GM21515 (cell line): ENCODE results near the gene MTCH1.

Source experiments
- ATAC-seq: cut with Tn5 transposase; IDR thresholded peaks from one replicate; pipeline ENCODE4 v1.9.1; 2021; ENCODE audit not compliant: unreplicated experiment

MTCH1 gene, protein sequence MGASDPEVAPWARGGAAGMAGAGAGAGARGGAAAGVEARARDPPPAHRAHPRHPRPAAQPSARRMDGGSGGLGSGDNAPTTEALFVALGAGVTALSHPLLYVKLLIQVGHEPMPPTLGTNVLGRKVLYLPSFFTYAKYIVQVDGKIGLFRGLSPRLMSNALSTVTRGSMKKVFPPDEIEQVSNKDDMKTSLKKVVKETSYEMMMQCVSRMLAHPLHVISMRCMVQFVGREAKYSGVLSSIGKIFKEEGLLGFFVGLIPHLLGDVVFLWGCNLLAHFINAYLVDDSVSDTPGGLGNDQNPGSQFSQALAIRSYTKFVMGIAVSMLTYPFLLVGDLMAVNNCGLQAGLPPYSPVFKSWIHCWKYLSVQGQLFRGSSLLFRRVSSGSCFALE

DNA sequence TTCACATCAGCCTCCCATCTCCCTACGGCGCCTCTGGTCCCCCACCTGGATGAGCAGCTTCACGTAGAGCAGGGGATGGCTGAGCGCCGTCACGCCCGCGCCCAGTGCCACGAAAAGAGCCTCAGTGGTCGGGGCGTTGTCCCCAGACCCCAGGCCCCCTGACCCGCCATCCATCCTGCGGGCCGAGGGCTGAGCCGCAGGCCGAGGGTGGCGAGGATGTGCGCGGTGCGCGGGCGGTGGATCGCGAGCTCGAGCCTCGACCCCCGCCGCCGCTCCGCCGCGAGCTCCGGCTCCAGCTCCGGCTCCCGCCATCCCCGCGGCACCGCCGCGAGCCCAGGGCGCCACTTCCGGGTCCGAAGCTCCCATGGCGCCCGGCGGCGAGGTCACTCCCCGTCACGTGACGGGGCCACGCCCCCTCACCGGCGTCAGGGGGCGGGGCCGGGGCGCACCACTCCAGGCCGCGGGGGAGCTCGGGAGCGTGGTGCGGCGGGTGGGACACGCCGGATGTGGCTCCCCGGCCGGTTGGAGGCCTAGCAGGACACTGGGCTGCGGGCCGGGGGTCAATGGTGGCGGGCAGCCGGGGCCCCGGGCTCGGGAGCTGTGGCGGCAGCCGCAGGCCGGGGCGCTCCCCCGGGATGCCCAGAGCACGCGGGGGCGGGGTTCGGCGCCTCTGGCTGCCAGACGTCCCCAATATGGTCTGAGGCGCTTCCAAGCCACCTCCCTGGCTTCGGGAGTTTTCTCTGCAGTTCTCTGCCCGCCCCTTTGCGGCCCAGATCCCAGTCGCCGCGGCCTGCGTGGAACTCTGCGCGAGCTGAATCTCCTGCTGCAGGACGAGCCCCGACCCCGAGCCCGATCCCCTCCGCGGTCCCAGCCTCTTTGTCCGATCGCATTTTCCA, at the start of gene MTCH1:
TSS of gene MTCH1 (minus strand) at position 389 of the 896 bp plus-strand sequence. CDS start at position 366, 23 bp downstream.
- ATAC-seq, result peak; percentile 75

DNA sequence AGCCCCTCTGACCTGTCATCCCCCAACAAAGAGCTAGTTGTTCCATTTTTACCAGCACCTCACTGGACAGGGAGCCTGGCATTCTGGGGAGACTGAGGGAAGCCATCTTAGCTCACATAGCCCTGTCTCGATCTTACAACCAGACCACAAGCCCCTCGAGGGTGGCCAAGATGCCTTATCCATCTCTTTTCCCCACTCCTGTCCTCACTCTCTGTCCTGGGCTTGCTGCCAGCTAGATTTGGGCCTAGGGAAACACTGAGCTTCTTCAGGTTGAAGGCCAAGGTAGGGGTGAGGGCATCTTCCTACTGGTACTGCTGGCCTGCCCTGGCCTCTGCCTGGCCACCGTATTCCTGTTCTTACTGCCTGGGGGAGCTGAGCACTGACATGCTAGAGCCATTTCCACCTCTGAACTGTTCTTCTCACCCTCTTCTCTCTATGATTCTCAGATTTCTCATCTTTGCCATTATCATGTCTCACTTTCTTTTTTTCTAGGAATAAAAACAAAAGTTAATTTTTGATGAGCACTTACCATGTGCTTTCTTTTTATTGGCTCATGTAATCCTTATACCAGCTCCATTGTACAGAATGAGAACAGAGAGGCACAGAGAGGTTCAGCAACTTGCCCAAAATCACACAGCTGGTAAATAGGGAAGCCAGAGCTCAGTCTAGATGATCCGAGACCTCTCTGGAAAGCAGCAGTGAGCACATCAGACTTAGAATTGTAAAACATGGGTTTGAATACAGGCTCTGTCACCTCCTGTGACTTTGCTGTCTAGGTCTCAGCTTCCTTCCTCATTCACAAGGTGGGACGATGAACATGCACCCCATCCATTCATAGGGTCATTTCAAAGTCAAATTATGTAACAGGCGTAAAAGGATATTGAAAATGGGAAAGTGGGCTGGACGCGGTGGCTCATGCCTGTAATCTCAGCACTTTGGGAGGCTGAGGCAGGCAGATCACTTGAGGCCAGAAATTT, 48.1 kb upstream of the MTCH1 start:
- ATAC-seq, result no peak

DNA sequence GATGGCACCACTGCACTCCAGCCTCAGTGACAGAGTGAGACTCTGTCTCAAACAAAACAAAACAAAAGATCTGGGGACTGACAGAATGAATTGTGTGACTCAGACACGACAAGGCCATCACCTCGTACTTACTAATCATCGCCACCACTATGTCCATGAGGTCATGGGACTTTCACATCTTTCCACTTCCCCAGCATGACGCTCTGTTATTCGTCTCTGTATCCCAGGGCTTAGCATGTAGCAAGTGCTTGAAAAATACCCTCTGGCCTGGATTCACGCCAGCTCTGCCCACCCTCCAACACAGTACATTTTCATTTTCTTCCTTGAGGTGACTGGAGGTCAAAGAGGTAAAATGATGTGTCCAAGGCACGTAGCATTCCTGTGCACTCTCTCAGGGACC, 47.3 kb upstream of the MTCH1 start:
- ATAC-seq, result no peak

DNA sequence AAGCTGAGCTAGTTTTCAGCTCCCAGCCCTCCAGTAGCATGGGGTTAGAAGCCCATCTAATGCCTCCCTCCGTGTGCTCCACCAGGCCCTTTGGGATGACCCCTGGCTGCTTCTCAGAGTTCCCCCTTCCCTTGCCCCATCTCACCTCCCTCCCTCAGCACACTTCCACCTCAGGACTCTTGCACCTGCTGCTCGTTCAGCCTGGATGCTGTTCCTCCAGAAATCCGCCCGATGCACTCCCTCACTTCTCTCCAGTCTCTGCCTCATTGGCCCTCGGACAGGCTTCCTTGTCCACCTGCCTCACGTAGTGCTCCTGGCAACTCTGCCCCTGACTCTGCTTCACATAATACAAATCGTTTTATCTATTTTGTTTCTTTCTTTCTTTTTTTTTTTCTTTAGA, 46.2 kb upstream of the MTCH1 start:
- no peak for ATAC-seq

DNA sequence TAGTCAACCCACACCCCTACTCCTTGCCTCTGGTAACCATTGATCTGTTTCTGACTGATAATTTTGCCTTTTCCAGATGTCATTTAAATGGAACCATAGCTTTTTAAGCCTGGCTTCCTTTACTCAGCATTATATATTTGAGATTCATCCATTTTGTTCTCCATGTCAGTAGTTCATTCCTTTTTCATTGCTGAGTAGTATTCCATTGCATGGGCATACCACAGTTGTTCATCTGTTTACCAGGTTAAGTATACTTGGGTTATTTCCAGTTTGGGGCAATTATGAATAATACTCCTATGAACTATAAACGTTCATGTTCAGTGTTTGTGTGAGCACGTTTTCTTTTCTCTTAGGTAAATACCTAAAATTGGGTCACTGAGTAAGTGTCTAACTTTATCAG, 44.6 kb upstream of the MTCH1 start:
- no peak for ATAC-seq

DNA sequence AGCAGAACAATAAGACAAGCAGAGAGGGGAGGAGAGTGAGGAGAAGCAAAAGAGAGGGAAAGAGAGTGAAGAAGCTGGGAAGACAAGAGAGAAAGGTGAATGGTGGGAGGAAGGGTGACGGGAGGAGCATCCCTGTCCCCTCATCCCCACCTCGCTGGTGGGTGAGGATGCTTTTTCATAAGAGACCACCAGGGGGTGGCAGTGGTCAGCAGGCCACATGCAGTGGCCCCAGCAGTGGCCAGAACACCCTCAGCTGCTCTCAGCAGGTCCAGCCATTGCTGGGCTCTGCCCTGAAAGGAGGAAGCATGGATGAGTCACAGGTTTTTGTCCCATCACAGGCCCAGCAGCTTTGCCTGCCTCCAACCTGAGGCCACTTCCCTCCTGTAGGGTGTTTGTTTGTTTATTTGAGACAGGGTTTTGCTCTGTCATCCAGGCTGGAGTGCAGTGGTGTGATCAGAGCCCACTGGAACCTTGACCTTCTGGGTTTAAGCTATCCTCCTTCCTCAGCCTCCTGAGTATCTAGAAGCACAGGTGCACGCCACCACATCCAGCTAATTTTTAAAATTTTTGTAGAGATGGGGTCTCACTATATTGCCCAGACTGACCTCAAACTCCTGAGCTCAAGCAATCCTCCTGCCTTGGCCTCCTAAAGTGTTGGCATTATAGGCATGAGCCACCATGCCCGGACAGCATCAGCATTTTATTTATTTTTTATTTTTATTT, 43.4 kb upstream of the MTCH1 start:
- ATAC-seq, result no peak

DNA sequence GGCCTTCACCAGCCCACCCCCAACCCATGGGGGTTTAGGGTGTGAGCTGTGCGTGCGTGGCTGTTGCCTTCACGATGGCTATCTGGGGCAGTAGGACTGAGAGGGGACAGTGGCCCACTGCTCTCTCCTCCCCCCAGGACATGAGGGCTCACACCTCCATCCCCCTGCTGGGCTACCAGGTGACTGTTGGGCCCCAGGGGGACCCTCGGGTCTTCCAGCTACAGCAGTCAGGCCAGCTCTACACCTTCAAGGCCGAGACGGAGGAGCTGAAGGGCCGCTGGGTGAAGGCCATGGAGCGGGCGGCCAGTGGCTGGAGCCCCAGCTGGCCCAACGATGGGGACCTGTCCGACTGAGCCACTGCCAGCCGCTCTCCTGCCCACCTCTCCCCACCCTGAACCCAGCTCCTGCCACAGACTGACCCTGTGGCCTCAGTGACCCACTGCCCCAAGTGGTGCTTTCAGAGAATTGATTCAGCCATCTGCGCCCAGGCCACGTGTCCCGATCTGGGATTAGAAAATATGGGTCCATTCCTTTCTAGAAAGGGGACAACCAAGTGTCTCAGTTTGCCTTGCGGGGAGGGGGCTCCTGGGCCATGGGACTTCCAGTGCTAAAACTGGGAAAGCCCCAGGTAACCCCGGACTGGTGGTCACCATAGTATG, 41.9 kb upstream of the MTCH1 start:
- no peak for ATAC-seq

DNA sequence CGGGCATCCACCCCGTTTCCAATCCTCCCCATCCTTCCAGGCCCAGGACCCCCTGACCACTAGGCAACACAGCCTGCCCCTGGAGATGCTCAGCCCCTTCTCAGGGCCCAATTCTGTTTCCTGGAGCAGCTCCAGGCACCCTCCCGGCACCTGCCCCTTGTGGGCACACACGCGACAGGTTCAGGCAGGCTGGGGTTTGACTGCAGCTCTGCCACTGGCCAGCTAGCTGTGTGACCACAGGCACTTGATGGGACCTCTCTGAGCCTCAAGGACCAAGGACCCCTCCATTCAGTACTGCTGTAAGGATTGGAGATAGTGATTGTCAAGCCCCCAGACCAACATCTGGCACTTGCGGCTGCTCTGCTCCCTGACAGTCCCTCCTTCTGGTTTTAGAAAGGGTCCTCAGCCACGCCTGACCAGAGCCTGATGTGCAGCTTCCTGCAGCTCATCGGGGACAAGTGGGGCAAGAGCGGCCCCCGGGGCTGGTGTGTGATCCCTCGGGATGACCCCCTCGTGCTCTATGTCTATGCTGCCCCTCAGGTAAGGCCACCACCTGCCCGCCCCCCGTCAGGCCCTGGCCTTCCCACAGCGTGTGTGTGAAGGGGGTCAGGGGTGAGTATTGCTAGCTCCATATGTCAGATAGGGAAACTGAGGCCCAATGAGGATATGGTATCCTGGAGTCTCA, 41.2 kb upstream of the MTCH1 start:
- no peak for ATAC-seq

DNA sequence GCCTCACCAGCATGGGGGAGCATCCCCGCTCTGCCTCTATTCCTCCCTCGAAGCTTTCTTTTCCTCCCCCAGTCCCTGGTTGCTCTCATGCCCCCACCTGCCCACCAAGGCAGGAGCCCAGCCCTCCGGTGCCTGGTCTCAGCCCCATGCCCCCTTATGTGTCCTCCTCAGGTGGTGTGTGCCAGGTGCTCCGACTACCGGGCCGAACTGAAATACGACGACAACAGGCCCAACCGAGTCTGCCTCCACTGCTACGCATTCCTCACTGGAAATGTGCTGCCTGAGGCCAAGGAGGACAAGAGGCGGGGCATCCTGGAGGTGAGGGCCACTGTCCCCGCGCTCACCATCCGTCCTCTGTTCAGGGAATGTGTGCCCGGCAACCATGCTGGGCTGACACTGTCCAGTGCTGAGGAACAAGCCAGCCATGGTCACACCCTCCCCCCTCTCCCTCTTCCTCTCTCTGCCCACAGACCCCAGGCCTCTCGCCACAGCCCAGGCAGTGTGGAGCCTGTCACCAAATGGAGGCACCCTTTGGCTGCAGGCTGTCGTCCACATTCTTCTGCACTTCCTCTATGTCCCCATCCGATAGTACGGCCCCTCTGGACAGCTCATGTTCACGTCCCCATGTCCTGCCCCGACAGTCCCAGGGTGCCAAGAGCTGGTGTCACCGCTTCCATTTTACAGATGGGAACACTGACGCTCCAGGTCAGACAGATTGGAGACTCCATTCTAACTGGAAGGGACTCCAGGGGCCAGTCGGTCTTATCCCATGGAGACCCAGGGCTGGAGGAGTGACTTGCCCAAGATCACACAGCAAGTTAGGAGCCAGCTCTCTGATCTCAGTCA, 39.8 kb upstream of the MTCH1 start:
- ATAC-seq, result no peak

DNA sequence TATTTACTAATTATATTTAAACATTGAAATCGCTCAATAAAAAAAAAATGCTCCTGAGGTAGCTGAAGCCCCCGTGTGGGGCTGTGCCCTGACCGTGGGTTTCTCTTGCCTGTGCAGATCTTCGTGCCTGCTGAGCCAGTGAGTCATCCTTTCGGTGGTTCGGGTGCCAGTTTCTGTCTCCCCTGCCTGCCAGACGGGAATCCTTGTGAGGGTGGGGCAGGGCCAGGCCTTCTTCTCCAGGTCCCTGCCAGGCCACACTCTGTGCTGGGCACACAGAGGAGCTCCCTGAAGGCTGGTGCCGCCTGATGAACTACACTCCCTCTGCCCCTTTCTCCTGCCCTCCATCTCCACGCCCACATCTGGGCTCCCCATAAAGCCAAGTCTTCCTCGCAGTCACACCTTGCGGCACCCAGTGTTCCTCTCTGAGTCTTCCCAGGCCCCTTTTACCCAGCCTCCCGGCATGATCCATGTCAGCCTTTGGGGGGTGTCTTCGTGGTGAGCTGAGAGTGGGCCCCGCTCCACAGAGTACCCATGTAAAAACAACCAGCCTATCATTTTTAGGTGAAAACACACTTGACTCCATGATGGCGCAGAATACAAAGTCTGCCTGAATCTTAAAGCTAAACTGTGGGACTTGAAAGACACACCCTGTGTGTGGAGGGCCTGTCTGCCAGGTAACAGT, 38.8 kb upstream of the MTCH1 start:
- ATAC-seq, result no peak

DNA sequence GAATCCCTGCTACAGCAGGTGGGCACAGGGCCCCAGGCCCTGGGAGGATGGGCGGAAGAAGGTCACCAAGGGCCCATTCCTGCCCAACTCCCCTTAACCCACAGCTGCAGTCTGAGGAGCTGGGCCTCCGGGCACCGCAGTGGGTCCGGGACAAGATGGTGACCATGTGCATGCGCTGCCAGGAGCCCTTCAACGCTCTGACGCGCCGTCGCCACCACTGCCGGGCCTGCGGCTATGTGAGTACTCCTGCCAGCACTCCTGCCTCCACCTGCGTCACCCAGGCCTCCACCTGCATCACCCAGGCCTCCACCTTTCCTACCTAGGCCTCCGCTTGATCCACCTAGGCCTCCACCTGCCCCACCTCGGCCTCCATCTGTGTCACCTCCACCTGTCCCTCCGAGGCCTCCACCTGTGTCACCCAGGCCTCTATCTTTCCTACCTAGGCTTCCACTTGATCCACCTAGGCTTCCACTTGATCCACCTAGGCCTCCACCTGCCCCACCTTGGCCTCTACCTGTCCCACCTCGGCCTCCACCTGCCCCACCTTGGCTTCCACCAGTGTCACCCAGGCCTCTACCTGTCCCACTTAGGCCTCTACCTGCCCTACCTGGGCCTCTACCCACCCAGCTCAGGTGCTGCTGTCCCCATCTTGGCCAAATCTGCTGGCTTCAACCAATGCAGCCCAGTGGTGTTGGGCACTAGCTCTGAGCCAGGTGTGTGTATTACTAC, 36.3 kb upstream of the MTCH1 start:
- ATAC-seq, result no peak

DNA sequence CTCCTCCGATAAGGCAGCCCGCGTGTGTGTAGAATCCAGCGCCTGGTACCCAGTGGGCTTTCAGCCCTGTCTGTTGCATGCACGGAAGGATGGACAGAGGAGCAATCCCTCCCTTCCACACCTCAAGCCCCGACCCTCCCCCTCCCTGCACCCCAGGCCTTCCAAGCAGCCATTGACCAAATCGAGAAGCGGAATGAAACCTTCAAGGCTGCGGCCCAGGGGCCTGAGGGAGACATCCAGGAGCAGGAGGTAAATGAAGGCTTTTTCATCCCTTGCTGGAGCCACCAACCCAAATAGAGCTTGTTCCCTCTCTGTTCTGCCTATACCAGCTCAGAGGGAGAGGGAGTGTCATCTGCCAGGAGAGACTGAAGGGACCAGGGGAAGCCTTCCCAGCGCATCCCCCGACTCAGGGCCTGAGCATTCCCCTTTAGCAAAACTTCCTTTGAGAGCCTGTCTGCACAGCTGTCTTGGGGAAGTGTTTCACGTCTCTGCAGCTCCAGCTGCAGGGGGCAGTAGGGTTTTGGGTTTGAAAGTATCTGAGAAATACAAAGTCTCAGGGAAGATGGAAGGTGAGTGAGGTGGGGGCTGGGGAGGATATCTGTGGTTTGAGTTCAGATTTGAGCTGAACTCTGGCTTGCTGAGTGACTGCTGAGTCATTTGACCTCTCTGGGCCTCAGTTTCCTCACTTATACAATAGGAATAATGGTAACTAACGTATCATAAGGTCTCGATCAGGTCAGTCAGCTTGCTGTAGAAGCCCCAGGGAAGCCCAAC, 35.5 kb upstream of the MTCH1 start:
- ATAC-seq, result no peak

DNA sequence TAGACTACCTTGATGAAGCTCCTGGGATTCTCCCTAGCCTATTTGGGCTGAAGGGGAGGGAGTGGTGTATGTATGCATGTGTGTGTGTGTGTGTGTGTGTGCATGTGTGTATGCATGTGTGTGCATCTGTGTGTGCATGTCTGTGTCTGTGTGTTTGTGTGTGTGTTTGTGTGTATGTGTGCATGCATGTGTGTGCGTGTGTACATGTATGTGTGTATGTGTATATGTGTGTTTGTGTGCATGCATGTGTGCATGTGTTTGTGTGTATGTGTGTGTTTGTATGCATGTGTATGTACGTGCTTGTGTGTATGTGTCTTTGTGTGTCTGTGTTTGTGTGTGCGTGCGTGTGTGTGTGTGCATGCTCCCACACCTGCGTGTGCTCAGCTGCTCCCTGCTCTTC, 34.8 kb upstream of the MTCH1 start:
- no peak for ATAC-seq

DNA sequence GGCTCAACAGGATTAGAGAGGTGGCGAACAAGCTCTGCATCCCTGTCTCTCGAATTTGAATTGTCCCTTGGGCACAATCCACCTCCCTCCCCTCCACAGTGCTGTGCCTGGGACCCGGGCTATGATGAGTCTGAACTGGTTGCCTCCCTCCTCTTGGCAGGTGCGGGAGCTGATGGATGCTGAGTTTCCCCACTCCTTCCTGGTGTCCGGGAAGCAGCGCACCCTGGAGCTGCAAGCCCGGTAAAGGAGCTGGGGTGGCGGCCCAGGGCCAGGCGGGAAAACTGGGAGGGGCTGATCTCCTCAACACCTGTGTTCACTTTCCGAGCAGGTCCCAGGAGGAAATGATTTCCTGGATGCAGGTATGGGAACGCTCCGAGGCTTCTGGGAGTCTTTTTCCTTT, 34.4 kb upstream of the MTCH1 start:
- ATAC-seq, result no peak

DNA sequence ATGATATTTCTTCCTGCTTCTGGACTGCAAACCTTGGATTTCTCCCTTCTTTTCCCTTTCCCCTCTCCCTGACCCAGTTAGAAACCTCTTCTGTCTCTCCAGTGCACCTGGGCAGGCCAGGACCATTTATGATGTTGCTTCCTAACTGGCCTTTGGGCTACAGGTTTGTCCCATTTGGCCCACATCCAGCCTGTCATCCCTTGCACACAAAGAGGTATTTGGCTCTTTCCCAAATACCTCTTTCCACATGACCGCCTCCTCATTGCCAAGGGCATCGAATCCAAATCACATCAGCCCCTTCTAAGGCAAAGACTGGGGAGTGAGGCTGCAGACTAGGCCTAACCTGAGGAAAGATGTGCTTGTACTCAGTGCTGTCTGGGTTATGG, 33.1 kb upstream of the MTCH1 start:
- ATAC-seq, result no peak
